Neuronal stem cell (in vitro differentiated cells): ENCODE data around the gene ZNF747. TPM values are rescaled to one million over a fixed set of nuclear protein-coding genes. Genes with fewer than 3 reads are reported as not detected.

ENCODE experiments used
- small RNA-seq: library from polyadenylated mRNA; stranded (forward); fragments of <200 nt; extraction: miRNeasy Mini kit (QIAGEN cat#:217004); gene quantifications from one replicate; pipeline ENCODE3, GENCODE V24; 2013; ENCODE audit not compliant: insufficient read depth

ZNF747 gene

Small RNA genes within 50 kb of the gene (small RNA-seq; reads per million reads assigned to genes)
- gene MIR4518 (not detected), gene RNU7-61P (not detected)
